ENCODE measurements around the gene MRPL55. TPM values are rescaled to one million over a fixed set of nuclear protein-coding genes. Genes with fewer than 3 reads are reported as not detected.
A peak's percentile ranks its signal among the peaks of the same experiment; 100 is the strongest.

Gene MRPL55
- total and polyA plus RNA-seq, 2 of the 13 experiments (the other 11 are each of a cell fraction or from before 2014, with no cell fraction given) = 58.6 to 92.9 TPM

GRCh38 chr1:228102791-228103620, 6.1 kb downstream of the MRPL55 start, which contains the start of gene C1orf35 (continued):
- TF ChIP-seq, protein P1, sequence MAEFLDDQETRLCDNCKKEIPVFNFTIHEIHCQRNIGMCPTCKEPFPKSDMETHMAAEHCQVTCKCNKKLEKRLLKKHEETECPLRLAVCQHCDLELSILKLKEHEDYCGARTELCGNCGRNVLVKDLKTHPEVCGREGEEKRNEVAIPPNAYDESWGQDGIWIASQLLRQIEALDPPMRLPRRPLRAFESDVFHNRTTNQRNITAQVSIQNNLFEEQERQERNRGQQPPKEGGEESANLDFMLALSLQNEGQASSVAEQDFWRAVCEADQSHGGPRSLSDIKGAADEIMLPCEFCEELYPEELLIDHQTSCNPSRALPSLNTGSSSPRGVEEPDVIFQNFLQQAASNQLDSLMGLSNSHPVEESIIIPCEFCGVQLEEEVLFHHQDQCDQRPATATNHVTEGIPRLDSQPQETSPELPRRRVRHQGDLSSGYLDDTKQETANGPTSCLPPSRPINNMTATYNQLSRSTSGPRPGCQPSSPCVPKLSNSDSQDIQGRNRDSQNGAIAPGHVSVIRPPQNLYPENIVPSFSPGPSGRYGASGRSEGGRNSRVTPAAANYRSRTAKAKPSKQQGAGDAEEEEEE (CRISPR knock-in tag; IDR thresholded peaks at IDR 0.05; ENCODE audit: borderline replicate concordance) = no peak
- peak; percentile 39; the same call in 1 of the 2 replicates for TF ChIP-seq MED13 (CRISPR knock-in tag; IDR thresholded peaks at IDR 0.05)
- TF ChIP-seq ZNF512 (CRISPR knock-in tag; IDR thresholded peaks at IDR 0.05) = no peak
- TF ChIP-seq, protein P2, sequence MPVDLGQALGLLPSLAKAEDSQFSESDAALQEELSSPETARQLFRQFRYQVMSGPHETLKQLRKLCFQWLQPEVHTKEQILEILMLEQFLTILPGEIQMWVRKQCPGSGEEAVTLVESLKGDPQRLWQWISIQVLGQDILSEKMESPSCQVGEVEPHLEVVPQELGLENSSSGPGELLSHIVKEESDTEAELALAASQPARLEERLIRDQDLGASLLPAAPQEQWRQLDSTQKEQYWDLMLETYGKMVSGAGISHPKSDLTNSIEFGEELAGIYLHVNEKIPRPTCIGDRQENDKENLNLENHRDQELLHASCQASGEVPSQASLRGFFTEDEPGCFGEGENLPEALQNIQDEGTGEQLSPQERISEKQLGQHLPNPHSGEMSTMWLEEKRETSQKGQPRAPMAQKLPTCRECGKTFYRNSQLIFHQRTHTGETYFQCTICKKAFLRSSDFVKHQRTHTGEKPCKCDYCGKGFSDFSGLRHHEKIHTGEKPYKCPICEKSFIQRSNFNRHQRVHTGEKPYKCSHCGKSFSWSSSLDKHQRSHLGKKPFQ (CRISPR knock-in tag; IDR thresholded peaks at IDR 0.05; ENCODE audit: insufficient replicate concordance) = peak; percentile 57
- TF ChIP-seq TP53 (CRISPR knock-in tag; conservative IDR thresholded peaks at IDR 0.05) = no peak; the same call in none of the 2 replicates
- TF ChIP-seq, protein P3, sequence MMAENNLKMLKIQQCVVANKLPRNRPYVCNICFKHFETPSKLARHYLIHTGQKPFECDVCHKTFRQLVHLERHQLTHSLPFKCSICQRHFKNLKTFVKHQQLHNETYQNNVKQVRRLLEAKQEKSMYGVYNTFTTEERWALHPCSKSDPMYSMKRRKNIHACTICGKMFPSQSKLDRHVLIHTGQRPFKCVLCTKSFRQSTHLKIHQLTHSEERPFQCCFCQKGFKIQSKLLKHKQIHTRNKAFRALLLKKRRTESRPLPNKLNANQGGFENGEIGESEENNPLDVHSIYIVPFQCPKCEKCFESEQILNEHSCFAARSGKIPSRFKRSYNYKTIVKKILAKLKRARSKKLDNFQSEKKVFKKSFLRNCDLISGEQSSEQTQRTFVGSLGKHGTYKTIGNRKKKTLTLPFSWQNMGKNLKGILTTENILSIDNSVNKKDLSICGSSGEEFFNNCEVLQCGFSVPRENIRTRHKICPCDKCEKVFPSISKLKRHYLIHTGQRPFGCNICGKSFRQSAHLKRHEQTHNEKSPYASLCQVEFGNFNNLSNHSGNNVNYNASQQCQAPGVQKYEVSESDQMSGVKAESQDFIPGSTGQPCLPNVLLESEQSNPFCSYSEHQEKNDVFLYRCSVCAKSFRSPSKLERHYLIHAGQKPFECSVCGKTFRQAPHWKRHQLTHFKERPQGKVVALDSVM (CRISPR knock-in tag; IDR thresholded peaks at IDR 0.05) = peak; percentile 25; the same call in 1 of the 2 replicates
- TF ChIP-seq SIX1 (CRISPR knock-in tag; IDR thresholded peaks at IDR 0.05; ENCODE audit: borderline replicate concordance) = no peak
- TF ChIP-seq, protein P4, sequence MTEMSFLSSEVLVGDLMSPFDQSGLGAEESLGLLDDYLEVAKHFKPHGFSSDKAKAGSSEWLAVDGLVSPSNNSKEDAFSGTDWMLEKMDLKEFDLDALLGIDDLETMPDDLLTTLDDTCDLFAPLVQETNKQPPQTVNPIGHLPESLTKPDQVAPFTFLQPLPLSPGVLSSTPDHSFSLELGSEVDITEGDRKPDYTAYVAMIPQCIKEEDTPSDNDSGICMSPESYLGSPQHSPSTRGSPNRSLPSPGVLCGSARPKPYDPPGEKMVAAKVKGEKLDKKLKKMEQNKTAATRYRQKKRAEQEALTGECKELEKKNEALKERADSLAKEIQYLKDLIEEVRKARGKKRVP (CRISPR knock-in tag; IDR thresholded peaks at IDR 0.05) = peak in 1 of 2 experiments; percentile 65; a peak in 1 of 4 replicates
- TF ChIP-seq, protein P5, sequence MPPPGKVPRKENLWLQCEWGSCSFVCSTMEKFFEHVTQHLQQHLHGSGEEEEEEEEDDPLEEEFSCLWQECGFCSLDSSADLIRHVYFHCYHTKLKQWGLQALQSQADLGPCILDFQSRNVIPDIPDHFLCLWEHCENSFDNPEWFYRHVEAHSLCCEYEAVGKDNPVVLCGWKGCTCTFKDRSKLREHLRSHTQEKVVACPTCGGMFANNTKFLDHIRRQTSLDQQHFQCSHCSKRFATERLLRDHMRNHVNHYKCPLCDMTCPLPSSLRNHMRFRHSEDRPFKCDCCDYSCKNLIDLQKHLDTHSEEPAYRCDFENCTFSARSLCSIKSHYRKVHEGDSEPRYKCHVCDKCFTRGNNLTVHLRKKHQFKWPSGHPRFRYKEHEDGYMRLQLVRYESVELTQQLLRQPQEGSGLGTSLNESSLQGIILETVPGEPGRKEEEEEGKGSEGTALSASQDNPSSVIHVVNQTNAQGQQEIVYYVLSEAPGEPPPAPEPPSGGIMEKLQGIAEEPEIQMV (CRISPR knock-in tag; IDR thresholded peaks at IDR 0.05; ENCODE audit: low read depth) = peak; percentile 85
- TF ChIP-seq PCBP1 (IDR thresholded peaks at IDR 0.05; ENCODE audit: borderline replicate concordance, low read depth, low read length) = 0 out of 2 replicates have a peak, but pooled peaks have one; percentile 34
- TF ChIP-seq RBM22 (optimal IDR thresholded peaks at IDR 0.05; ENCODE audit: low read length) = no peak
- no peak for TF ChIP-seq MAFF (IDR thresholded peaks at IDR 0.05; ENCODE audit: low read depth, low read length)
- TF ChIP-seq SRF (IDR thresholded peaks at IDR 0.05; ENCODE audit: low read depth, low read length) = no peak; the same call in 1 of the 2 replicates
- TF ChIP-seq KMT2B (CRISPR knock-in tag; IDR thresholded peaks at IDR 0.05) = peak; percentile 83; the same call in 1 of the 2 replicates

Measured in HepG2 (cell line).